GM19452 (cell line): Measurements from ENCODE around the gene MRI1.
"Not testable (repeated sequence)": the region's sequence is repeated elsewhere in the genome, so short reads cannot be mapped to it uniquely, and the experiment has no call there.

Experiments used
- ATAC-seq: cut with Tn5 transposase; IDR thresholded peaks from one replicate; pipeline ENCODE4 v1.9.1; 2021; ENCODE audit not compliant: unreplicated experiment

The MRI1 gene

GRCh38 chr19:13764101-13764807 is at the start of gene MRI1:
MRI1 (plus strand) TSS chr19:13764522; CDS start chr19:13764589, 67 bp downstream.
- no peak for ATAC-seq

DNA sequence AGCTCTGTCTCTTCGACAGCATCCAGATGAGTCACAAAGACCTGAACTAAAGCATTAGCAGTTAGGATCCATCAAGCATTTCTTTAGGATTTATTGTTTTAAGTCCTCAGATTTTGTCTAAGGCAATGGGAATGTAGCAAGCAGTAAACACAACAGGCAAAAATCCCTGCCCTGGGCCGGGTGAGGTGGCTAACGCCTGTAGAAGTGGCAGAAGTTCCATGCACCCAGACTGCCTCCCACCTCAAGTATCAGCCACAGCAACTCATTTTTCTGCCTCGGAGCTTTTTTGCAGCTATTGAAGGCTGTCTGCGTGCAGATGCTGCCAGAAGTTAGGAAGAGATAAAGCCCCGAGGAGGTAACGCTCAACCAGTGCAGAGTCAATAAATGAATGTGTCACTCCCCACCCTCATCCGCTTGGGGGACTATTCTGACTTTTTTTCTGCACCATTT is 47.1 kb upstream of the MRI1 start:
- ATAC-seq = no peak

DNA sequence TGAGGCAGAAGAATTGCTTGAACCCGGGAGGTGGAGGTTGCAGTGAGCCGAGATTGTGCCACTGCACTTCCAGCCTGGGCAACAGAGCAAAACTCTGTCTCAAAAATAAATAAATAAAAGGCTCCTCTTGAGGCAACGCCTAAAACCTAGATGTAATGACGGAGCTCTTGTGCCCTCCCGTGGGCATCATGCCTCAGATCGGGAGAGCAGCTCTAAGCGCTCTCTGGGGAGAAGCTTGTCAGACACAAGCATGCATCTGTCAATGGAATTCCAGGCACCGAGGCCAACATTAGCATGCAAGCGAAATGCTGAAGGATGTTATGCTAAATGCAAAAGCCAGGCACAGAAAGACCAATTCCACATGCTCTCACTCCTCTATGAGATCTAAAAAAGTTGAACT is 45.6 kb upstream of the MRI1 start:
- no peak for ATAC-seq

GRCh38 chr19:13722146-13722545 is 42.2 kb upstream of the MRI1 start:
- ATAC-seq = no peak

GRCh38 chr19:13723206-13723605 is 41.1 kb upstream of the MRI1 start:
- ATAC-seq = no peak

DNA sequence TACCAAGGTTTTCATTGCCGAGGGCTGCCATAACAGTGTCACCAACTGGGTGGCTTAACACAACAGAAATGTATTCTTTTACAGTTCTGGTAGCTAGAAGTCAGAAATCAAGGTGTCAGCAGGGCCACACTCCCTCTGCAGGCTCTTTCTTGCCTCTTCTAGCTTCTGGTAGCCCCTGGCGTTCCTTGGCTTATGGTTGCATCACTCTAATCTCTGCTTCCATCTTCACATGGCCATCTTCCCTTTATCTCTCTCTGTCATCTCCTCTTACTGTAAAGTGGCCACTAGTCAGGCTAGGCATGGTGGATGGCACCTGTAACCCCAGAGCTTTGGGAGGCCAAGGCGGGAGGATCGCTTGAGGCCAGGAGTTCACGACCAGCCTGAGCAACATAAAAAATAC is 38.0 kb upstream of the MRI1 start:
- ATAC-seq = no peak

DNA sequence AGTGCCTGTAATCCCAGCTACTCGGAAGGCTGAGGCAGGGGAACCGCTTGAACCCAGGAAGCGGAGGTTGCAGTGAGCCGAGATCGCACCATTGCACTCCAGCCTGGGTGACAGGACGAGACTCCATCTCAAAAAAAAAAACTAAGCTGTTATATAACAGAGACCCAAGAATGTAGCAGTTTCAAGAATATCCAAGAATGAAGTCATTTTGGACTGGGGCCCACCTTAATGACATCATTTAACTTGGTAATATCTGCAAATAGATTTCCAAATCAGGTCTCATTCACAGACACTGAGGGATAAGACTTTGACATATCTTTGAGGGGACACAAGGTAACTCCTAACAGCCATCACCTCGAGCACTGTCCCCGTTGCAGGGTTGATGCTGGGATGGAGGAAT is 36.5 kb upstream of the MRI1 start:
- ATAC-seq = no peak

DNA sequence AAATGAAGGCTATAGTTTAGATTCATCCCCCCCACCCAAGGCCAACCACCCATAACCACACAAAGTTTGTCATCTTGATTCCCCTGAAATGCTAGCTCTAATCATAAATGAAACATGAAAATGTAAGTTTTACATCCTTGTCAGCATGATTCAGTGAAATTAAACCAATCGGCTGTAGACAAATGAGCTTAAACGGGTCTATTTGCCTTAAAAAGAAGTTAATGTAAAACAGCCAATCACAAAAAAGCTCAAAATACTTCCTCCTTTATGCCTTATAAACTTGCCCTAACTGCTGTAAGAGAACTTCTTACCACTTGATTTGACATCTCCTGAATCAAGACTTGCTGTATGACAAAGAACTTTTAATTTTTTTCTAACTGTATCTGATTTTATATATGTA is 34.5 kb upstream of the MRI1 start:
- no peak for ATAC-seq

DNA sequence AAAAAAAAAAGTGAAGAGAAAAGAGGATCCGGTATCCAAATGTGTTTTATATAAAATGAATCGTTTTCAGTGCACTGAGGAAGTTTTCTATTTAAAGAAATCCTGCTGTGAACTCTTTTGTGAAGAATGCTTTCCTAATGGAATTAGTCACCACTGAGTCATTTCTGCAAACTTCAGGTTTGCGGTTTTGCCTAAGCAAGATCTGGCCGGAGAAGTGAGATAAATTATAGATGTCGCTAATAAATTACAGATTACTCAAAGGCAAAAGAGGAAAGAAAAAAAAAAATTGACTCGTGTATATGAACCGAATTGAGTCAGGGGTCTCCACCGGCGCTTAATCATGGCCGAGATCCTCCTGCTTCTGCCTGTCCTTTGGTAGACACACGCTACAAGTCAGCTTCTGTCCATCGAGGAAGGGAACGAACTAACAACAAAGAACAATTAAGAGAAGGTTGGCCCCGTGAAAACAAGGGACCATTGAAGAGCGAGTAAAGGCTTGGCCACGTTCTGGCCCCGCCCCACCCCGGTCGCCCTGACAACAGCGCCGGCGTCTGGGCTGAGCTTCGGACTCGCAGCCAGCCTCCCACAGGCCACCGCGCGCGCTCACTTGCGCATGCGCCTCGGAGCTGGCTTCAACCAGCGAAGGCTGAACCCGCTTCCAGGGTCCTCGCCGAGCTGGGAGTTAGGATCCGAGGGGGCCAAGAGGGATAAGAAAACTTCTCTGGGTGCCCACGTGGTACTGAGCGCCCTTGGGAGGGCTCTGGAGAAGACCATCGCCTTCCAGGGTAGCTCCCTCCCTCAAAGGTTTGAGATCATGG is 33.0 kb upstream of the MRI1 start:
- peak; percentile 91 for ATAC-seq

GRCh38 chr19:13732337-13732736 is 32.0 kb upstream of the MRI1 start:
- ATAC-seq = no peak

- ATAC-seq = no peak
These were observed 29.6 kb upstream of the MRI1 start for GRCh38 chr19:13734751-13735150.

GRCh38 chr19:13738073-13738472 is 26.2 kb upstream of the MRI1 start:
- no peak for ATAC-seq

GRCh38 chr19:13741893-13742292 is 22.4 kb upstream of the MRI1 start:
- no peak for ATAC-seq

DNA sequence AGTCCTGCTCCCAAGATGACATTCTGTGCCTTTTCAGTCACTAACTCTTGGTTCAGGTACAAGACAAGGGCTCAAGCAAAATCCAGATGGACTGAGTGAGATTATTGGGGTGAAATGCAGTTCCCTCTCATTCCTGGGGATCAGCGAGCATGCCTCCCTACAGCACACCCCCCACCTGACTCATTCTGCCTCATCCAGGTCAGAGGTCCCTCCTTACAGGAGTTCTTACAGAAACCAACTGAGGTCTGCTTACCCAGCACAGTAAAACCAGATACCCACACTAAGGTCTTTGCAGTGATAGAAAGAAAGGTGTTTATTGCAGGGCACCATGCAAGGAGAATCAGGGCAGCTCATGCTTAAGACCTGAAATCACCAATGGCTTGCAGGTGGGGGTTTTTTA is 21.6 kb upstream of the MRI1 start:
- no peak for ATAC-seq

DNA sequence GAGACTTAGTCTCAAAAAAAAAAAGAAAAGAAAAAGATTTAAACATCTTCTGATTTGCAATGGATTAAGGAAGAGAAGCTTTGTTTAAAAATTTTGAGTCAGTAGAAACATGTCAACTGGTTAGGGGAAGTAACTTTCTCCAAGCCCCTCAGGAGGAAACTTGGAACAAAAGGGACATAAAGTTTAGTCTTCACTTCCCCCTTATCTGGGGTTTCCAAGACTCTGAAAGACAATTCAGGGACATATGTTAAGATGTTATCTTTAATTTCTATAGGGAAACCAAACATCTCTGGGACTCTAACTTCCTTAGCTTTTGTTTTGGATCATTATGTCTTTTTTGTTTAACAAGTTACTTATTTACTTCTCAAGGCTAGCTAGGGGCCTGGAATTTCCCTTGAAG is 20.1 kb upstream of the MRI1 start:
- no peak for ATAC-seq

DNA sequence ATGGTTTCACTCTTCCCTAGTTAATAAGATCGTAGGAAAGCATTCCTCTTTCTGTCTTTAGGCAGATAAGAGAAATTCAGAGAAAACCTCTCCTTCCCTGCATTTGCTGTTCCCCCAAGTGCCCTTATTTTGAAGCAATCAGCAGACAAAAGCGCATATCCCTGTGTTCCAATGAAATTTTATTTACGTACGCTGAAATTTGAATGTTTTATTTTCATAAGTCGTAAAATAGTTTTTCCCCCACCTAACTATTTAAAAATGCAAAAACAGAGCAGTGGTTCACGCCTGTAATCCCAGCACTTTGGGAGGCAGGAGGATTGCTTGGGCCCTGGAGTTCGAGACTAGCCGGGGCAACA is 17.2 kb upstream of the MRI1 start:
- no peak for ATAC-seq

GRCh38 chr19:13748169-13748828 is 16.0 kb upstream of the MRI1 start:
- ATAC-seq = no peak

DNA sequence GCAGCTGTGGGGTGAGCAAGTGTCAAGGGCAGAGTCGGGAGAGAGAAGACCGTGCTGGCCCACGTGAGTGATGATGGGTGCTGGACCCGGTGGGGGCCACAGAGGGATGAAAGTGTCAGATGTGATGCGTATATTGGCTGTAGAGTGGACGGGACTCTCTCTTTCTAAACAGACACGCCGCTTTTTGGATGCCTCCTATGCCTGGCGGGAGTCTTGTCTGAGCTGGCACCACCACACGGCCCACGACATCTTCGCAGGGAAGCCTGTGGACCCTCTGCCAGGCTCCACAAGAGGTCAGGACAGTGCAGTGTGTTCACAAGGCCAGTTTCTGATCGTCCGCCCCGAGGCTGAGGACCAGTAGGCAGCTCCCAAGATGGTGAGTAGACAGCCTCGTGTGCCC is 12.9 kb upstream of the MRI1 start:
- ATAC-seq = no peak

GRCh38 chr19:13753622-13754021 is 10.7 kb upstream of the MRI1 start:
- ATAC-seq = not testable (repeated sequence)

GRCh38 chr19:13756210-13756609 is 8.1 kb upstream of the MRI1 start:
- no peak for ATAC-seq

- no peak for ATAC-seq
These were observed 6.2 kb upstream of the MRI1 start for GRCh38 chr19:13757805-13758772.
